Activated CD8-positive, alpha-beta memory T cell treated with anti-CD3 and anti-CD28 coated beads, Interleukin-2, amount 50 U/mL, for 24 hours (primary cell): Measurements from ENCODE around the gene DLG2.

ENCODE experiments used
- DNase-seq: peaks from one replicate; pipeline ENCODE4 v3.0.0-alpha.2; 2020; ENCODE audit errors: extremely low read depth

DLG2 gene

DNA sequence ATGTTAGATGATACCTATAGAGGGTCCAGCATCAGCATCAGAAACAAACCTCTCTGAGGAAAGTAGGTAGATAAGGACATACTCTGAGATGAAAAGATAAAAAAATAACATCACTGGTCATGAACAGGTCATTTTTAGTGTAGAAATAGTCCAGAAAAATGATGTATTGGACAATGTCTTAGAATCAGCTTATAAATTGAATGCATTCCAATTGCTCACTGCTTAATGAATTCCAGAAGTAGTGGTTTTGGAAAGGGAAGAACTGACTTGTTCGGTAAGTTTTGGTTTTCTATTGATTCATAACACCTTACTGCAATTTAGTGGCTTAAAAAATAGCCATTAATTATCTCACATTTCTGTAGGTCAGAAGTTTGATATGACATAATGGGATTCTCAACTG is 1411.5 kb downstream of the DLG2 start:
- DNase-seq, result no peak

DNA sequence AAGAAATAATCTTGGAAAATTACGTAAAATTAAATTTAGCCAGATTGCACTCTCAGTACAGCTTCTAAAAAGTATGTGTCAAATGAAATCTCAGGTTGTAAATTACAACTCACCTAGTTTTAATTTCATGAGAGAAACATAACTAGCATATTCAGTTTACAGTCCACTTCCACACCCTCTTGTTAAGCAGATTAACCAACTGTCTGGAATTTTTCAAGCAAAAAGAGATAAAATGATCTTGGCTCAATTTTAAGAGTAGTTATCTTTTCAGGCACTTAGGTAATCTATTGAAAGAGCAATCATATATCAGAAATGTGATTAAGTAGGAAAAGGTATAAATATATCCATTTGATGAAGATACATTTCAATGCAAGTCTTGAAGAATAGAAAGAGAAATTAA is 1412.6 kb downstream of the DLG2 start:
- DNase-seq, result no peak

GRCh38 chr11:84212468-84213390 is 1414.4 kb downstream of the DLG2 start:
- no peak for DNase-seq

DNA sequence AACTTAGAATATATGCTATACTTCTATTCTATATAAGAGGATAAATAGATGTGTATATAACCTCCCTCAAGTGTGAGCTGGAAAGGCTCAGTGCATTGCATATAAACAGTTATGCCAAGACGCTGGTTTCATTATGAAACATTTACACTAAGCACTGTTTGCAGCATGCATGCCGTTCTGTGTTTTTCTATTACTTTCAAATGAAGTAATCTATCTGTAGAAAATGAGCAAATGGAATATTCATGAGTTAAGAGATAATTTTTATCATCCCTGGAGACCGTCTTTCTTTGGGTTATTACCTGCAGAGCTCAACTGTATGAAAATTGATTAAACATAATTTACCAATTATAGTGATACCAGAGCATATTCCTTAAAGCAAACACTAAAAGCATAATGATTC is 1415.2 kb downstream of the DLG2 start:
- DNase-seq, result no peak

DNA sequence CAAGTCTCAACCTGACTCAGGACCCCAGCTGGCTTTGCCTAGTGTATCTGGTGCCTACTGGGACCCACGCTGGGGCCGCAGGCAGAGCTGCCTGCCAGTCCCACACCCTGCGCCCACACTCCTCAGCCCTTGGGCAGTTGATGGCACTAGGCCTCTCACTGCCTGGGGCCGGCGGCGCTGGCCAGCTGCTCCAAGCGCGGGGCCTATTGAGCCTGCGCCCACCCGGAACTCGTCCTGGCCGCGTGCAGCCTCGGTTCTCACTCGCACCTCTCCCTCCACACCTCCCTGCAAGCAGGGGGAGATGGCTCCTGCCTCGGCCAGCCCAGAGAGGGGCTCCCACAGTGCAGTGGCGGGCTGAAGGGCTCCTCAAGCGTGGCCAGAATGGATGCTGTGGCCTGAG is 1432.4 kb downstream of the DLG2 start:
- DNase-seq, result no peak

- no peak for DNase-seq
Measured at GRCh38 chr11:84193706-84194105, 1433.4 kb downstream of the DLG2 start.

DNA sequence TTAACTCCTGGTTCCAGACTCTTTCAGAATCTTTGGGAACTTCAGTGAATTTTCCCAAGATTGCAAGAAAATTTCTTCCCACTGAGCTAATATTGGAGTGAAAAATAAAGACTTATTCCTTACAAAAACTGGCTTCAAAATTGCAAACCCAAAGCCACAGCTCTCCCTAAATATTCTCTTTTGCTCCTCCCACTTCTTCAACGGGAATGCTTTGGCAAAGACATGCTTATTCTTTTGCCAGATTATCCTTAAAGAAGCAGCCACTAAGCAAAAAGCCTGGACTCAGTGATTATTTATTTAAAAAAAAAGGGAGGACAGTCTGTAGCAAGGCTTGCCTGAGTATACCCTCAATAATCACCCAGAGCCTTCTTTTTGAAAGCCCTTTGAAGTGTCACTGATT is 1438.6 kb downstream of the DLG2 start:
- no peak for DNase-seq

DNA sequence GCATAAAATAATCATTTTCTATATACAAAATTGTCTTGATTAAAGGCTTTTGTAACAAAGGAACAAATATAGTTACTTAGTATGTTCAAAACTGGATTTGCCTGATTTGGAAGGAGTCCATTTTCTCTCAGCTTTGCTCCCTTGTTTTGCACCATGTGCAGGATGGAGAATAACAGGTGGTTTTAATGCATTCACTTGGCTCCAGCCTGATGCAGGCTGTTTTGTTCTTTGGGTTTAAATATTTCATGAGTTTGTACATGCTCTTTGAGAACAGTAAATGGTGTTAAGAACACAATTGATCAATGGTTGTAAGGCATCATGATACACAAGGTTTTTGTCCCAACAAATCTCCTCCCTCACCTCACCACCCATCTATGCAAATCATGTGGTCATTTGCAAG is 1454.1 kb downstream of the DLG2 start:
- DNase-seq, result no peak

- DNase-seq, result no peak
Measured at GRCh38 chr11:84165139-84165538, 1462.0 kb downstream of the DLG2 start.

GRCh38 chr11:84164728-84165127 is 1462.4 kb downstream of the DLG2 start:
- no peak for DNase-seq

GRCh38 chr11:84163116-84163515 is 1464.0 kb downstream of the DLG2 start:
- DNase-seq, result no peak

- DNase-seq, result no peak
Measured at GRCh38 chr11:84157639-84158038, 1469.5 kb downstream of the DLG2 start.

GRCh38 chr11:84146826-84147225 is 1480.3 kb downstream of the DLG2 start:
- no peak for DNase-seq

DNA sequence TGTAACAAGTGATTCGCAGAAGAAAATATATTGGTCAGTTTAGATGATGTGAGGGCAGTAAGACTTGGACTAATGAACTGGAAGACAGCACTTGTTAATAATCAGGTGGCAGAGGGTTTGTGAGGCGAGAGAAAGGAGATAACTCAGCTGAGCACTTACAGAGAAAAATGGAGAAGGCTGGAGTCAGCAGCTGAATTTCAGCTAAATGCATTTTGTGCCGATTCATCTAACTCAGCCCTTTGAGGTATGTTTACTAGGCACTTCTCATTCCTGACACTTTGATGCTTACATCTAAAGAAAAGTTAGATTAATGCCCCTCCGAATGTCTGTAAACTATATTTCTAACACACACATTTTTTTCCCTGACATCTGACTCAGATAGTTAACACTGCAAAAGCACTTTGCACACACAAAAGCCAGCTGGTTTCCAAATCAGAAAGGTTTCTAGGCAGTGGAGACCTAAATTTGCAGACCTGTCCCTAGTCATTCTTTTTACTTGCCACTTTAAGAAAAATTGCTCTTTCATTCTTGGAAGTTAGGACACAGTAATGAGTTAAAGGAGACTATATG is 1481.4 kb downstream of the DLG2 start:
- no peak for DNase-seq

DNA sequence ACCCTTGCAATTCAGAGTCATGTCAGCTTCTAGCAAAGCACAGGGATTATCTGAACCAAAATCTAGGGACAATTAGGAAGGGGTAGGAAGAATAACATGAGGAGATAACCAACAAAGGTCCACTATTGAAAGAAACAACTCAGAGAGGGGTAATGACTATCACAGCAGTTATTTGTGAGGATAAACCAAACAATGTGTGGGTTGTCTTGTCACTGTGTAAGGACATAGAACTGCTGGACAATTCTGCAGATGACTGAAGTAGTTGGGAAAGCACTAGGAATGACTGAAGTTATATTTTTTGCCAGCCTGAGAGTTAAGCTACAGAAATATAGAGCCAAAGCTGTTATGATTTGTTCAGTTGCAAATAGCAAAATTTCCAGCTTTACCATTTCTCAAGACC is 1482.6 kb downstream of the DLG2 start:
- DNase-seq, result no peak

- DNase-seq, result no peak
Measured at GRCh38 chr11:84142411-84142810, 1484.7 kb downstream of the DLG2 start.

GRCh38 chr11:84140386-84141169 is 1486.6 kb downstream of the DLG2 start:
- no peak for DNase-seq

DNA sequence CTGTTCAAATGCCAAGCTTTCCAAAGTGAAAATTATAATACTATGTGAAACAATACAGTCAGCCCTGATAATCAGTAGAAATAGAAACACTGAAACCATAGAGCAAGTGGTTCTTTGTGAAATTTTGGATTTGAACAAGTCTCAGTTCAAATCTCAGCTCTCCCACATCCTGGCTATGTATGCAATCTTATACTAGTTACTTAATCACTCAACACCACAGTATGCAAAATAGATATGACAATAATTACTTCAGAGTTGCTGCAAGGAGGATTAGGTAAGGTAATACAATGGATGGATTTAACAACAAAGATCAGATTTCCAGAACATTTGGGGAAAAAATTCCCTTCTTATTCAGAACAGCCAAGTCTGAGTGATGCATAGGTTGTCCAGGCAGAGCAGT is 1489.2 kb downstream of the DLG2 start:
- no peak for DNase-seq

- no peak for DNase-seq
Measured at GRCh38 chr11:84137505-84137904, 1489.6 kb downstream of the DLG2 start.

DNA sequence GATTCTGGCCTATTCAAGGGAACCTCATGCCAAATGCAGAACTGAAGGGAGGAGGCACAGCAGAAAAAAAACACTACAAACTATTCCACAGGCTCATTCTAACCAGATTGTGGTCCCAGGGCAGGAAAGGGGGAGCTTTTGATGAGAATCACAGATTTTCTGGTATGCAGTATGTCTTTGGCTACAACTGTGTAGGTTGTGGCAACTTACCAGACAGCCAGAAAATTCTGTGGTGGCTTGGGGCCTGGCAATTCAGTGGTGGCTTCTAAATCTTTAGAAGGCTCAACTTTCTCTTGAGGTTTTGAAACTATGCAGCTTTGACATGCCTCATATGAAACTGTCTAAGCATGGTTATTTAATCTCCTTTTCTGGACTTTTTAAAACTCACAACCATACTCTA is 1490.2 kb downstream of the DLG2 start:
- no peak for DNase-seq

DNA sequence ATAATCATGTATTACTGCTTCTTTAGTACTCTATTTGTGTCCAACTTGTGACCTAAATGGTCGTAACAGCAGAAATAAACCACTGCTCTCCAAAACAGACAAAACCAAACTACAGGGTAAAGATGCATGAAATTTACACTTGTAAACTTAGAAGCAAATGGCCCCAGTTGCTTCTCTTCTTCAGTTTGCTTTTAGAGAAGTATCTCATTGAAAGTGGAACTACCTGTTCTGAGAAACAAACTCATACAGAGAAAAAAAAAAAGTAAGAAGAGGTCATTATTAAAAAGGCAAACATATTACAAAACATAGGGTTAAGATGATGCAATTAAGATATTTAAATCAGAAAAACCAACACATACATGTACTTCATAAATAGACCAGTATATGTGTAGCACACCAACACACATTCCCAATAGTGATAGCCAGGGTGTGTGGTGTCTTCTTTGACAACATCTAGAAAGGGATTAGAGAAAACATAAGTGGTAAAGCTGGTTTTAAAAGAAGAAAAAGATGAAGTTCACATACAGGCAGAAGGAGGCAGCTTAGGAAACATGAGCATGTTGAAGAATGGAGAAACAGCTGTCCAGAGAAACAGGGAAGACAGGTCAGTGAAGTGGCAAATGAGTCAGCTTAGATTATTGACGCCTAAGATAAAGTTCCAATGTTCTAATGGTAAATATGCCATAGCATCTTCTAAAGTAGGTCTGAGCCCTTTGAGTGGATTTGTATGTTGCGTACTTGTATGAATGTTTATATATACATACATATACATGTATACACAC is 1496.3 kb downstream of the DLG2 start:
- no peak for DNase-seq
